ENCODE results near the gene FBLN5. TPM values are rescaled to one million over a fixed set of nuclear protein-coding genes. Genes with fewer than 3 reads are reported as not detected.

FBLN5 gene
- total and polyA plus RNA-seq, 9 of the 15 experiments (the other 6 are each of a cell fraction or from before 2014, with no cell fraction given), result 0.11 to 0.22 TPM; not detected in 7

DNA sequence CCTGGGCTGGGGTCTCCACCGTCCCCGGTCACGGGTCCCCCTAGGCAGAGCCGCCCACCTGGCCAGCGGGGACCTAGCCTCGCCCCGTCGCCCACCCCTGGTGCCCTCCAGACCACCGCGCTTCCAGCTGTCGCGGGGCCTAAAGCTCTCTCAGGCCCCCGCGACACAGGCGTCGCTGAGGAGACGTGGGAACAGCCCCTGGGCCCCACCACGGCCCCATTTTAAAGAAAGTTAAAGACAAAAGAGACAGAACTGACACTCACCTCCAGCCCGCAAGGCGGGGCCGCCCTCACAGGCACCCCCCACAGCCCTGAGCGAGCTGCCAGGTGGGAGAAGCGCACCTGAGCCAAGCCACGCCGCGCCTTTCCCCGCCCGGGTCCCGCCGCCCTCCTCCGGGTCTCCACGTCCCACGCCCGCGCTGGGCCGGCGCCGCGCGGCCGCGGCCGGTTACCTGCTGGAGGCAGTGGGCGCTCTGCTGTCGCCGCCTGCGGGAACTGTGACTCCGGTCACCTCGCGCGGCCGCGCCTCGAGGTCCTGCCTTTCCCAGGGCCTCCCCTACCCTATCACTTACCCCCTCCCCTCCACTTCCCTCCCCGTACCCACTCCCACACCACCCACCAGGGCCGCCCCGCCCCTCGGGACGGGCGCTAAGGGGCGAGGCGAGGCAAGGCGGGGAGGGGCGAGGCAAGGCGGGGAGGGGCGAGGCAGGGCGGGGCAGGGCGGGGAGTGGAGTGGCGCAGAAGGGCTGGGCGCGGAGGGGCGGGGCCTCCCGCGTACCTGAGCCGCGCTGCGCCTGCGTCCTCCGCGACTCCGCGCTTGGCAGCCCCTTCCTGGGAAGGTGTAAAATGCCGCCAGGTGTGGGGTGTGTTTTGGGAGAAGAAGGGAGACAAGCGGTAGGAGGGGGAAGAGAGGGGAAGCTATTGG, 111.3 kb downstream of the FBLN5 start:
- DNase-seq (ENCODE audit: extremely low read depth in 1 of 4, low spot score in 3 of 4), result peak; percentile 81 to 89 (median 88)
- H3K36me3 ChIP-seq (ENCODE audit: control insufficient read depth, insufficient read depth, low read length), result no peaks in the 10 kb centered on the region
- H3K9ac ChIP-seq (ENCODE audit: insufficient read depth in 1 of 2, low read depth in 2 of 2, low read length in 2 of 2), result peak overlapping the region; percentile 62 to 90
- peaks cover 2 to 13% of the 10 kb centered on the region in 2 experiments; a peak in 3 of 5 replicates for H3K4me1 ChIP-seq (replicated peaks in 1 of 2; ENCODE audit: control insufficient read depth in 2 of 2, insufficient read depth in 2 of 2, low read length in 2 of 2)
- peaks cover 3% of the 10 kb centered on the region; the same call in 2 of the 3 replicates for H3K79me2 ChIP-seq (ENCODE audit: control insufficient read depth, insufficient read depth, low read length)
- WGBS (ENCODE audit: insufficient coverage, low coverage, missing lambda C conversion rate), result 0% methylated on average over 21 of the region's 84 CpGs
- H3K9me3 ChIP-seq (replicated peaks; ENCODE audit: control insufficient read depth, insufficient read depth, low read depth, low read length), result no peaks in the 10 kb centered on the region
- peak overlapping the region; percentile 92 for H3K4me2 ChIP-seq (ENCODE audit: insufficient read depth, low read length)
- H3K27ac ChIP-seq (ENCODE audit: extremely low read depth, low read depth, low read length), result peak overlapping the region; percentile 56; the same call in 2 of the 3 replicates
- H4K20me1 ChIP-seq (replicated peaks; ENCODE audit: control insufficient read depth, insufficient read depth, low read length), result no peaks in the 10 kb centered on the region
- intact Hi-C loops (cut with micrococcal nuclease) (no loop called here), in situ Hi-C loops (cut with MboI) (no loop called here)
- ChIA-PET POLR2A (no interaction called here), CTCF (ENCODE audit: low intra/inter-chr PET ratio) (no interaction called here)
- peak; percentile 99 for ATAC-seq
- H3K4me3 ChIP-seq, result peak overlapping the region; percentile 54
- H3K27me3 ChIP-seq (ENCODE audit: control insufficient read depth in 2 of 2, insufficient read depth in 2 of 2, low read length in 2 of 2), result peaks cover 0 to 5% of the 10 kb centered on the region in 2 experiments; a peak in 1 of 5 replicates
- no peaks in the 10 kb centered on the region for H3K9me1 ChIP-seq (ENCODE audit: control insufficient read depth, insufficient read depth, low read length)
- FAIRE-seq, result no peak
- peak overlapping the region; percentile 95 for H2AFZ ChIP-seq (ENCODE audit: low read depth, low read length)
- BruUV-seq (replicated peaks), result no TSS peak
- TF ChIP-seq MYC (IDR thresholded peaks at IDR 0.05; ENCODE audit: low read depth, low read length), result 0 out of 2 replicates have a peak, but pooled peaks have one; percentile 21
- no peak for TF ChIP-seq MYC (CRISPR knock-in tag; IDR thresholded peaks at IDR 0.05; ENCODE audit: borderline replicate concordance, low read depth)
- TF ChIP-seq BCOR (IDR thresholded peaks at IDR 0.05), result no peak
- TF ChIP-seq, protein P1, sequence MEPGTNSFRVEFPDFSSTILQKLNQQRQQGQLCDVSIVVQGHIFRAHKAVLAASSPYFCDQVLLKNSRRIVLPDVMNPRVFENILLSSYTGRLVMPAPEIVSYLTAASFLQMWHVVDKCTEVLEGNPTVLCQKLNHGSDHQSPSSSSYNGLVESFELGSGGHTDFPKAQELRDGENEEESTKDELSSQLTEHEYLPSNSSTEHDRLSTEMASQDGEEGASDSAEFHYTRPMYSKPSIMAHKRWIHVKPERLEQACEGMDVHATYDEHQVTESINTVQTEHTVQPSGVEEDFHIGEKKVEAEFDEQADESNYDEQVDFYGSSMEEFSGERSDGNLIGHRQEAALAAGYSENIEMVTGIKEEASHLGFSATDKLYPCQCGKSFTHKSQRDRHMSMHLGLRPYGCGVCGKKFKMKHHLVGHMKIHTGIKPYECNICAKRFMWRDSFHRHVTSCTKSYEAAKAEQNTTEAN (CRISPR knock-in tag; IDR thresholded peaks at IDR 0.05), result no peak
- no peak for TF ChIP-seq CHD2 (IDR thresholded peaks at IDR 0.05; ENCODE audit: low read depth, low read length)
- peak; percentile 28; the same call in 1 of the 2 replicates for TF ChIP-seq SP1 (CRISPR knock-in tag; IDR thresholded peaks at IDR 0.05)
- TF ChIP-seq NCOA6 (IDR thresholded peaks at IDR 0.05), result peak; percentile 63; the same call in 1 of the 2 replicates
- TF ChIP-seq KLF16 (IDR thresholded peaks at IDR 0.05), result no peak
- peak; percentile 61; the same call in 1 of the 2 replicates for TF ChIP-seq ZBTB7A (IDR thresholded peaks at IDR 0.05; ENCODE audit: borderline replicate concordance, control insufficient read depth, low read depth, low read length)
- TF ChIP-seq NFYB (IDR thresholded peaks at IDR 0.05; ENCODE audit: extremely low read depth, insufficient read length), result no peak
- TF ChIP-seq YY1 (IDR thresholded peaks at IDR 0.05; ENCODE audit: borderline replicate concordance in 1 of 3, control insufficient read depth in 1 of 3, extremely low read depth in 1 of 3, insufficient read depth in 3 of 3, insufficient read length in 1 of 3, insufficient replicate concordance in 2 of 3, low read depth in 1 of 3, low read length in 2 of 3), result no peak
- TF ChIP-seq, protein P2, sequence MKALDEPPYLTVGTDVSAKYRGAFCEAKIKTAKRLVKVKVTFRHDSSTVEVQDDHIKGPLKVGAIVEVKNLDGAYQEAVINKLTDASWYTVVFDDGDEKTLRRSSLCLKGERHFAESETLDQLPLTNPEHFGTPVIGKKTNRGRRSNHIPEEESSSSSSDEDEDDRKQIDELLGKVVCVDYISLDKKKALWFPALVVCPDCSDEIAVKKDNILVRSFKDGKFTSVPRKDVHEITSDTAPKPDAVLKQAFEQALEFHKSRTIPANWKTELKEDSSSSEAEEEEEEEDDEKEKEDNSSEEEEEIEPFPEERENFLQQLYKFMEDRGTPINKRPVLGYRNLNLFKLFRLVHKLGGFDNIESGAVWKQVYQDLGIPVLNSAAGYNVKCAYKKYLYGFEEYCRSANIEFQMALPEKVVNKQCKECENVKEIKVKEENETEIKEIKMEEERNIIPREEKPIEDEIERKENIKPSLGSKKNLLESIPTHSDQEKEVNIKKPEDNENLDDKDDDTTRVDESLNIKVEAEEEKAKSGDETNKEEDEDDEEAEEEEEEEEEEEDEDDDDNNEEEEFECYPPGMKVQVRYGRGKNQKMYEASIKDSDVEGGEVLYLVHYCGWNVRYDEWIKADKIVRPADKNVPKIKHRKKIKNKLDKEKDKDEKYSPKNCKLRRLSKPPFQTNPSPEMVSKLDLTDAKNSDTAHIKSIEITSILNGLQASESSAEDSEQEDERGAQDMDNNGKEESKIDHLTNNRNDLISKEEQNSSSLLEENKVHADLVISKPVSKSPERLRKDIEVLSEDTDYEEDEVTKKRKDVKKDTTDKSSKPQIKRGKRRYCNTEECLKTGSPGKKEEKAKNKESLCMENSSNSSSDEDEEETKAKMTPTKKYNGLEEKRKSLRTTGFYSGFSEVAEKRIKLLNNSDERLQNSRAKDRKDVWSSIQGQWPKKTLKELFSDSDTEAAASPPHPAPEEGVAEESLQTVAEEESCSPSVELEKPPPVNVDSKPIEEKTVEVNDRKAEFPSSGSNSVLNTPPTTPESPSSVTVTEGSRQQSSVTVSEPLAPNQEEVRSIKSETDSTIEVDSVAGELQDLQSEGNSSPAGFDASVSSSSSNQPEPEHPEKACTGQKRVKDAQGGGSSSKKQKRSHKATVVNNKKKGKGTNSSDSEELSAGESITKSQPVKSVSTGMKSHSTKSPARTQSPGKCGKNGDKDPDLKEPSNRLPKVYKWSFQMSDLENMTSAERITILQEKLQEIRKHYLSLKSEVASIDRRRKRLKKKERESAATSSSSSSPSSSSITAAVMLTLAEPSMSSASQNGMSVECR (CRISPR knock-in tag; IDR thresholded peaks at IDR 0.05), result no peak
- TF ChIP-seq L3MBTL2 (IDR thresholded peaks at IDR 0.05), result peak; percentile 37; the same call in 1 of the 2 replicates
- no peak for TF ChIP-seq LARP7 (IDR thresholded peaks at IDR 0.05)
- peak; percentile 49 for TF ChIP-seq FIP1L1 (IDR thresholded peaks at IDR 0.05; ENCODE audit: low read depth, low read length, poor library complexity, severe bottlenecking)

All from K562 (cell line).